Osteoblast (primary cell): Measurements from ENCODE around the gene ENPP7. TPM values are rescaled to one million over a fixed set of nuclear protein-coding genes. Genes with fewer than 3 reads are reported as not detected.
A peak's percentile ranks its signal among the peaks of the same experiment; 100 is the strongest.

ENCODE experiments used
- DNase-seq: peaks from one replicate; pipeline ENCODE4 v3.0.0; 2011; ENCODE audit warnings: low spot score, mixed read lengths; ENCODE audit not compliant: insufficient read length; ENCODE audit errors: missing footprints
- H2AFZ ChIP-seq: 2 replicates; pipeline ENCODE4 v1.6.0; 2011; ENCODE audit warnings: mild to moderate bottlenecking, low read length
- H3K27ac ChIP-seq: 2 replicates; pipeline ENCODE4 v1.5.1; 2011; ENCODE audit warnings: mild to moderate bottlenecking, low read depth, low read length, moderate library complexity
- H3K27me3 ChIP-seq: 2 replicates; pipeline ENCODE4 v1.6.0; 2012; ENCODE audit warnings: mild to moderate bottlenecking, control low read depth, inconsistent platforms, low read length, moderate library complexity; ENCODE audit not compliant: insufficient read depth
- H3K36me3 ChIP-seq: 2 replicates; pipeline ENCODE4 v1.5.1; 2011; ENCODE audit warnings: mild to moderate bottlenecking, low read length, control low read depth, moderate library complexity; ENCODE audit not compliant: insufficient read depth
- H3K4me1 ChIP-seq: 2 replicates; pipeline ENCODE4 v1.5.1; 2011; ENCODE audit warnings: mild to moderate bottlenecking, low read length, control low read depth, moderate library complexity; ENCODE audit not compliant: insufficient read depth
- H3K4me2 ChIP-seq: 2 replicates; pipeline ENCODE4 v1.6.0; 2011; ENCODE audit warnings: mild to moderate bottlenecking, low read length; ENCODE audit not compliant: insufficient read depth
- H3K4me3 ChIP-seq: fragments of 200-600 bp; sonication (generic); 3 replicates; pipeline ENCODE4 v1.5.1; 2012; ENCODE audit warnings: mild to moderate bottlenecking, low read length, inconsistent platforms; ENCODE audit not compliant: insufficient read depth
- H3K79me2 ChIP-seq: 2 replicates; pipeline ENCODE4 v1.6.0; 2012; ENCODE audit warnings: mild to moderate bottlenecking, low read length, control low read depth, inconsistent platforms; ENCODE audit not compliant: insufficient read depth
- H3K9me3 ChIP-seq: 2 replicates; pipeline ENCODE4 v1.5.1; 2011; ENCODE audit warnings: low read depth, low read length, control low read depth
- H4K20me1 ChIP-seq: 2 replicates; pipeline ENCODE4 v1.6.0; 2012; ENCODE audit warnings: mild to moderate bottlenecking, low read length, control low read depth; ENCODE audit not compliant: insufficient read depth
- total RNA-seq: library from RNA; depleted of rRNA; stranded (reverse); fragments of >200 nt; gene quantifications from 2 replicates; pipeline ENCODE4 v1.2.3, GENCODE V29; 2012
- TF ChIP-seq, protein P1 (sequence below): IDR thresholded peaks from 2 replicates; pipeline ENCODE4 v1.5.1; 2011; ENCODE audit warnings: mild to moderate bottlenecking, low read depth, low read length, moderate library complexity; ENCODE audit errors: extremely low read depth

Gene ENPP7
- total RNA-seq, 1 donor = not detected

DNA sequence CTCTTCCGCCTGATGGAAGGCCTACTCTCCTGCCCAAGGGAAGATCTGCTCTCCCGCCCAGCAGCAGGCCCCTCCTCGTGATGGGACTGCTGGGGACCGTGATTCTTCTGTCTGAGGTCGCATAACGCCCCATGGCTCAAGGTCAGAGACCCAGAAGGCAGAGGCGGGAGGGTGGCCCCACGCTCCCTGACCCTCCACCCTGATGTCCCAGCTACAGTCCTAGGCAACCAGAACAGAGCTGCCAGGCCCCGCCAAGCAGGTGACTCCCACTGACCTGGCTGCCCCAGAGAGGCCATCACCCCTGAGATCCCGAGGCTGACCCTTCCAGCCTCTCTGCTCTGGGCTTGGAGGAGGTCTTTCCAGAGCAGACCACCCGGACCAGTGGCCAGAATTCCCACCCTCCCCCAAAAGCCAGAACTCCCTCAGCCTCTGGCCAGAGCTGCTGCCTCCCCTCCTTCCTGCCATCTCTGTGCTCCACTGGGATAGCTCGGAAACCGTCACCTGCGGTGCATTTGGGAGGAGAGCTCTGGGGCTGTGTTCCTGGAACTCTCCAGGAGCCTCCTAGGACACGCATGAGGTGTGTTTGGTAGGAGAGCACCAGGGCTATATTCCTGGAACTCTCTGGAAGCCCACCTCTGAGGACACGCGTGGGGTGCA is 7.3 kb downstream of the ENPP7 start:
- H3K4me1 ChIP-seq = peaks cover 3% of the 10 kb centered on the region
- H3K4me2 ChIP-seq = no peak overlapping the region
- TF ChIP-seq, protein P1, sequence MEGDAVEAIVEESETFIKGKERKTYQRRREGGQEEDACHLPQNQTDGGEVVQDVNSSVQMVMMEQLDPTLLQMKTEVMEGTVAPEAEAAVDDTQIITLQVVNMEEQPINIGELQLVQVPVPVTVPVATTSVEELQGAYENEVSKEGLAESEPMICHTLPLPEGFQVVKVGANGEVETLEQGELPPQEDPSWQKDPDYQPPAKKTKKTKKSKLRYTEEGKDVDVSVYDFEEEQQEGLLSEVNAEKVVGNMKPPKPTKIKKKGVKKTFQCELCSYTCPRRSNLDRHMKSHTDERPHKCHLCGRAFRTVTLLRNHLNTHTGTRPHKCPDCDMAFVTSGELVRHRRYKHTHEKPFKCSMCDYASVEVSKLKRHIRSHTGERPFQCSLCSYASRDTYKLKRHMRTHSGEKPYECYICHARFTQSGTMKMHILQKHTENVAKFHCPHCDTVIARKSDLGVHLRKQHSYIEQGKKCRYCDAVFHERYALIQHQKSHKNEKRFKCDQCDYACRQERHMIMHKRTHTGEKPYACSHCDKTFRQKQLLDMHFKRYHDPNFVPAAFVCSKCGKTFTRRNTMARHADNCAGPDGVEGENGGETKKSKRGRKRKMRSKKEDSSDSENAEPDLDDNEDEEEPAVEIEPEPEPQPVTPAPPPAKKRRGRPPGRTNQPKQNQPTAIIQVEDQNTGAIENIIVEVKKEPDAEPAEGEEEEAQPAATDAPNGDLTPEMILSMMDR = no peak
- H4K20me1 ChIP-seq = no peaks in the 10 kb centered on the region
- no peak overlapping the region for H2AFZ ChIP-seq
- H3K27me3 ChIP-seq = peaks cover 47% of the 10 kb centered on the region
- H3K36me3 ChIP-seq = no peaks in the 10 kb centered on the region
- DNase-seq = peak; percentile 70
- no peak overlapping the region for H3K4me3 ChIP-seq
- H3K9me3 ChIP-seq = no peaks in the 10 kb centered on the region
- H3K27ac ChIP-seq = no peak overlapping the region
- H3K79me2 ChIP-seq = no peaks in the 10 kb centered on the region

DNA sequence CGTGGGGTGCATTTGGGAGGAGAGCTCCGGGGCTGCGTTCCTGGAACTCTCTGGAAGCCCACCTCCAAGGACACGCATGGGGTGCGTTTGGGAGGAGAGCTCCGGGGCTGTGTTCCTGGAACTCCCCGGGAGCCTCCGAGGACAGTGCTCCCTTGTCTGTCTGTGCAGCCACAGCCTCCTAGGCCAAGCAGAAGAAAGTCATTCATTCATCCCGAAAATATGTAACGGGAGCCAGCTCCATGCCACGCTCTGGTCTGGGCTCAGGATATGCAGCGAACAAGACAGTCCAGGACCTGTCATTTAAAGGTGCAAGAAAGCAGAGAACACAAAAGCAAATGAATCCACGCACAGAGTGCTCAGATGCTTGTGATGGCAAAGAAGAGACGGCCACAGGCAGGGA is 7.9 kb downstream of the ENPP7 start:
- Histone ChIP-seq H3K79me2 (no peaks in the 10 kb centered on the region), H3K4me1 (peaks cover 3% of the 10 kb centered on the region), H3K4me2 (no peak overlapping the region), H3K4me3 (no peak overlapping the region), H3K27ac (no peak overlapping the region), H2AFZ (no peak overlapping the region), H3K27me3 (peaks cover 51% of the 10 kb centered on the region), H4K20me1 (no peaks in the 10 kb centered on the region), H3K36me3 (no peaks in the 10 kb centered on the region), H3K9me3 (no peaks in the 10 kb centered on the region)
- peak; percentile 86 for DNase-seq
- TF ChIP-seq, protein P1 = no peak

DNA sequence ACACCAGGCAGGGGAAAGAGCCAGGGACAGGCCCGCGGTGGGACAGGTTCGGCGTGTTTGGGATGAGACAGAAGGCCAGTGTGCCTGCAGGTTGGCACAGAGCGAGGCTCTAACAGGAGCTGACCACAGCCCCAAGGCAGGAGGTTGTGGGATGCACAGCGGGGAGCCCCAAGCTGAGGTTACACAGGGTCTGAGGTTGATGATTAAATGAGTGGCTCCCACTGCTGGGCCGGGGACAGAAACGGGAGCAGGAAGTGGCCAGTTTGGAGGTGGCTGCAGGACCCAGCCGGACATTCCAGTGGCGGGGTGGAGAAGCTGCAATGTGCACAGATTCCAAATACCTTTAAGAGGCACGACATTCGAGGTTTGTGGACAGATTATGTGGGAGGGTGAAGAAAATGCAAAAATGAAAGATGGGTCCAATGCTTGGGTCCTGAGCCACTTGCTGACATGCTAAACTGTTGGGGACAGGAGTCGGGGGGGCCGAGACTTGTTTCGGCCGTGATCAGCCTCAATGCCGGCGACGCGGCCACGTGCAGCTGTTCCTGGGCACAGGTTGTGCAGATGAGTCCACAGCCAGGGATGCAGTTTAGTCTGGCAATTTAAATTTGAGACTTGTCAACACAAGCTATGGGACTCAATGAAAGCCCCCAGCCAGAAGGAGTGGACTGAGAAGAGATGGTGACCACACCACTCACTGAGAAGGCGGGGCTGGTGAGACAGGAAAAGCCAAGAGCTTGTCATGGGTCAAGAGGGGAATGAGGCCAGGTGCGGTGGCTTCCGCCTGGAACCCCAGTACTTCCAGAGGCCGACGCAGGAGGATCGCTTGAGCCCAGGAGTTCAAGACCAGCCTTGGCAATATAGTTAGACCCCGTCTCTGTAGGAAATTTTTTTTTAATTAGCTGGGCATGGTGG is 8.7 kb downstream of the ENPP7 start:
- H3K4me1 ChIP-seq = peaks cover 3% of the 10 kb centered on the region
- H3K27me3 ChIP-seq = peaks cover 51% of the 10 kb centered on the region
- no peak overlapping the region for H3K4me2 ChIP-seq
- H4K20me1 ChIP-seq = no peaks in the 10 kb centered on the region
- DNase-seq = peak; percentile 77
- H3K79me2 ChIP-seq = no peaks in the 10 kb centered on the region
- H3K27ac ChIP-seq = no peak overlapping the region
- no peaks in the 10 kb centered on the region for H3K9me3 ChIP-seq
- TF ChIP-seq, protein P1 = no peak
- no peak overlapping the region for H2AFZ ChIP-seq
- H3K36me3 ChIP-seq = no peaks in the 10 kb centered on the region
- no peak overlapping the region for H3K4me3 ChIP-seq

DNA sequence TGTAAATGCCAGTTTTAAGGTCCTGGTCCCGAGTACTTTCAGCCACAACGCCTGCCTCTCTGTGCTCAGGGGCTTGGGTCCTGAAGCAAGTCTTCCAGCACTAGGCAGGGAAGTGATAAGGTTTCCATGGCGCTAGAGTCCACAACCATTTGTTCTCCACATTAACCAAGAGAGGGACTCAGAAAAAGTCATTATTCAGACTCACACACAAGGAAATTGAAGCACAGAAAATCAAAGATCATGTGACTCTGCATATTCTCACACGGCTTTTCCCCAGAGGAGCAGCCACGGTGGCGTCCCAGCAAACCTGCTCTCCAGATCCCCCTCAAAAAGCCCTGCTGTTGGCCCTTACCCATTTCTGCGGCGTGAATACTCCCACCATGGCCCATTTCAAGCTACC is 9.7 kb downstream of the ENPP7 start:
- H2AFZ ChIP-seq = no peak overlapping the region
- H3K9me3 ChIP-seq = no peaks in the 10 kb centered on the region
- no peak overlapping the region for H3K27ac ChIP-seq
- no peak overlapping the region for H3K4me2 ChIP-seq
- no peaks in the 10 kb centered on the region for H4K20me1 ChIP-seq
- peaks cover 55% of the 10 kb centered on the region for H3K27me3 ChIP-seq
- H3K79me2 ChIP-seq = no peaks in the 10 kb centered on the region
- no peaks in the 10 kb centered on the region for H3K36me3 ChIP-seq
- DNase-seq = peak; percentile 19
- TF ChIP-seq, protein P1 = no peak
- no peak overlapping the region for H3K4me3 ChIP-seq
- H3K4me1 ChIP-seq = peaks cover 3% of the 10 kb centered on the region
